Activated CD8-positive, alpha-beta memory T cell treated with anti-CD3 and anti-CD28 coated beads for 48 hours (primary cell): Measurements from ENCODE around the gene KRT76.
"Not testable (repeated sequence)": the region's sequence is repeated elsewhere in the genome, so short reads cannot be mapped to it uniquely, and the experiment has no call there.

Source experiments
- DNase-seq, 3 experiments: peaks; one replicate each; pipeline ENCODE4 v3.0.0-alpha.2; 2020; ENCODE audit warnings: low read depth in 2 of 3, low spot score in 2 of 3

The KRT76 gene

DNA sequence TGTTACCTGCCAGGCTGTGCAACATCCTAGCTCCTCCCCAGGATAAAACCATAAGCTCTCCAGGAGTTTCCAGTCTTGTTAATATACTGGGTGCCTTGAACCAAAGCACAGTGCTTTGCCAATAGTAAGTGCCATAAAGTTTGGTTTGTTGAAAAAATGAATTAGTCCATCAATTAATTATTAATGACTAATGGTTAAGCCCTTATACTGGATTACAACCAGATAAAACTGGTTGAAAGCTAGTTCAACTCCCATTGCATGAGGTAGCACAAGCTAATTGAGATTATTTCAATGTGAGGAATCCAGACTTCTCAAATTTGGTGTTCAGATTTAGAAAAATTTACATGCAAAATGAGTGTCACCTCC is 20.4 kb upstream of the KRT76 start:
- DNase-seq, result no peak

GRCh38 chr12:52796839-52797528 is 19.8 kb upstream of the KRT76 start:
- DNase-seq, result no peak

DNA sequence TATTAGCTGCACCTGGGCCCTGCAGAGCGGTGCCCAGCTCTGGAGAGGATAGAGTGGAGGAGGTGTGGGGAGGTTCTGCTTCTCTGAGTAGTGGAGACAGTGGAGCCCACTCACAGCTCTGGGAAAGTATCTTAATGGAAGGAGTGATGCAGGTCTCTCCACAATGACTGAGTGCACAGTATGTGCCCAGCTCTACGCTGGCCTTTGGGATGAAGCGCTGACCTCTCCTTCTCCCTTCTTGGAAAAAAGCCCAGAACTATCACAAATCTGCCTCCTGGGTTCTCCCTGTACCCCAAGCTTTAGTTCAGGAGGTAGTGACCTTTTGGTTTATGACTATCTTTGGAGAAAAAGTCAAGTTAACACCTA is 19.3 kb upstream of the KRT76 start:
- DNase-seq, result no peak

DNA sequence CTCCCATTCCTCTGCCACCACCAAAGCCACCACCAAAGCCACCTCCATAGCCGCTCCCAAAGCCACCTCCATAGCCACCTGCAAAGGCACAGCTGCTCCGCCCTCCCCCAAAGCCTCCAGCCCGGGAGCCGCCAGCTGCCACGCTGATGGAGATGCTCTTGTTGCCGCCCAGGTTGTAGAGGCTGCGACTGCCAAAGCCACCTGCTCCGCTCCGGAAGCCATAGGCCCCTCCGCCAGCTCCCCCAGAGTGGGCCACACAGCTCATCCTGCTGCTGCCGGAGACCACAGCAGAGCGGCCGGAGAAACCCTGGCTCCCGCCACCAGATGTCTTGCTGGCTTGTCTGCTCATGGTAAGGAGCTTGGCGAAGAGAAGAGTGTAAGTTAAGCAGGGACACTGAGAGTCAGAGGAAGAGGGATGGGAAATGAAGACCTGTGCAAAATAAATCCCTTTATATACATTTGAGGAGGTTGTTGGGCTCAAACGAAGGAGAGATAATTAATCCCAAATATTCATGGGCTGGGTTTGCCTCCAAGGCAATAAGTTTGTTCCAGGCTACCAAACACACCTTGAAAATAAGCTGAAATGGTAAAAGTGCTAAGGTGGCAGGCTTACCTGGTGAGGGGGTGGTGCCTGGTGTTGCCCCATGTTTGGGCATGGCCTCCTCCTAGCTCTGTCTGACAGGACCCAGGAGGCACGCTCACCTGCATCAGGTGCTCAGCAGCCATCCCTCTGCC is 18.7 kb upstream of the KRT76 start, which contains the start of gene KRT3:
Gene KRT3, minus strand, starts transcription at position 424 of the 735 bp plus-strand sequence. Its CDS starts 75 bp downstream, at position 349.
- DNase-seq, result no peak

- not testable (repeated sequence) for DNase-seq
Measured at GRCh38 chr12:52795332-52795674, 18.2 kb upstream of the KRT76 start.

- no peak for DNase-seq
Measured at GRCh38 chr12:52794479-52795331, 17.6 kb upstream of the KRT76 start.

DNA sequence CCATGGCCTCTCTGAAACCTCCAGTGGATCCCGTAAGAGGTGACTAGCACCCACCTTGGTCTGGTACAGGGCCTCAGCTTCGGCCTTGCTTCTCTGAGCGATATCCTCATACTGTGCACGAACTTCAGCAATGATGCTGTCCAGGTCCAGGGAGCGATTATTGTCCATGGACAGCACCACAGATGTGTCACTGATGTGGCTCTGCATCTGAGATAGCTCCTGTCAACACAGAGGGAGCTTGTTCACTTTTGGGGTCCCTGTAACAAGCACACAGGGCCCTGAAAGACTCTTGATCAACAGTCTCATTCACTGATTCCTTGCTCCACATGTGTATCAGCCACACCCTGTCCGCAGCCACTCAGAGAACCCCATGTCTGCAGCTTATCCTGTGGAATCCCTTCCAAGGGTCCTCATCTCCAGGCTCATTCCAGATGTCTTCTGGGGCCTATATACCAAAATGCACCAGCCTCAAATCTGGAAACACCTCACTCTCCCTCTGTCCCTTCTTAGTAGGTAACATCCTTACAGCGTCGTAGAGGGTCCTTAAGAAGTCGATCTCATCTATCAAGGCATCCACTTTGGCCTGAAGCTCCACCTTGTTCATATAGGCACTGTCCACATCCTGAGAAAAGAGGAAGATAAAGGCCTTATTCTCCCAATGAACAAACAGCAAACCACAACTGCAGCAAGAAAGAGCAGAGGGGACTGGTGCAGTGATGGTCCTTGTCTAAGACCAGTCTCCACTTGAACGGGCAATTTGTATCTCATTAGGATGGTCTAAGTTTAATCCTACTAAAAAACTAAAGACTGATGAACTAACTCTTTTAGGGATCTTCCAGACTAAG is 15.3 kb upstream of the KRT76 start:
- DNase-seq, result no peak

GRCh38 chr12:52791271-52792184 is 14.4 kb upstream of the KRT76 start:
- no peak for DNase-seq

- DNase-seq, result no peak
Measured at GRCh38 chr12:52790427-52791270, 13.5 kb upstream of the KRT76 start.

- DNase-seq, result no peak
Measured at GRCh38 chr12:52789637-52790426, 12.7 kb upstream of the KRT76 start.

- DNase-seq, result no peak
Measured at GRCh38 chr12:52788876-52789636, 11.9 kb upstream of the KRT76 start.

DNA sequence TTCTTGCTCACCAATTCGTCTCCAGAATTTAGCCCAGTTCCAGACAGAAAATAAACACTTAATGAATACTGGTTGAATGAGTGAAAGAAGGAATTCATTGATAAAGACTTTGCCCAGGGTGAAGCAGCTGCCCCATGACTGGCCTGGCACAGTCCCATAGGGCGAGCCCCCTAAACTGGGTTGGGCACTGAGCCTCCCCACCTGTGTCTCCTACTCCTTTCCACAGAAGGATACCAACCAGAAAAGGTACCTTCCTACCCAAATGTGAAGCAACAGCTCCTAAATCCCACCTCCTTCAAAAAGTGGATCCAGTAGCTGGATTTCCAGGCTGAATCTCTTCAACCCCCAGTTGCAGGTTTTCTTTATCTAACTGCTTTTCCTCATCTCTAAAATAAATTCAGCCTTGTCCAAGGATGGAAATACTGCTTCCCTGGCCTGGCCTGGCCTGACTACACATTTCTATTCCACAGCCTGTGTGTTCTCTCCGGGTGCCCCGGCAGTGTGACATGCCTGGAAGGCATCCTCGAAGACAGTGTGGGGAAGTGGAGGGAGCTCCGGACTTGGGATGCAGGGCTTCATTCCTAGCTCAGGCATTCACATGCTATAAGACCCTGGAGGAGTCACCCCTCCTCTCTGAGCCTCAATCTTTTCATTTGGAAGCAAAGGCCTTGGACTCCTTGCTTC is 11.2 kb upstream of the KRT76 start:
- DNase-seq, result no peak

DNA sequence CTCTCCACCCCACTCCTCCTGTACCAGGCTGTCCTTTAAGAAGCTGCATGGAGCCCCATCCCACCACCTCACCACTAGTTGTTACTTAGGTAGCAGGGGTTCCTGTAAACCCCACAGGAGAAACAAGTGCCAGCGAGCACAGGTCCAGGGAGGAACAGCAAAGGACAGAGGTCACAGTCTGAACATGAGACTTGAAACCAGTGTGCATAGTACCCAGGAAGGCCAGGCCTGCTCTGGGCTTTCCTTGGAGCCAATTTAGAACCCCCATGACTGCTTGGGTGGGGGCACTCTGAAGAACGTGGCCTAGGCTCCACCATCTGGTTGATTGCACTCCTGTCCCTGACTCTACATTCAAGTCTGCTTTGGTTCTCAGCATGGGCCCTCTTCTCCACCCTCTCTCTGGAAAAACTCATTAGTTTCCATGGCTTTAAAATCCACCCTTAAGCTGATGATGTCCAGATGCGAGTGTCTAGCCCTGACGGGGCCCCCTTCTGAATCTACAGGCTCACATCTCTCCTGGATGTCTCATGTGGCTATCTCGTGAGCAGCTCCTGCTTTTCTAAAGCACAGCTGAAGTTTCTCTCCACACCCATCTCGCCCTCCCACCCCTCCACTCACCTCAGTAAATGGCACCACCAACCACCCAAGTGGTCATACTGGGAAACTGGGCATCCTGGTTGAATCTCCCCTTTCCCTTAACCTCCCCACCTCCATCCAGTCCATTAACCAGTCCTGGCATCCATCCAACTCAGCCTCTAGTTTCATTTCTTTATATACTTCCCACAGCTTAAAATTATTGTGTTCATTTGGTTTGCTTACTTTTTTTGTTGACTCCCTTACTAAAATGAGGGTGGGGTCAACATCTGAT is 10.4 kb upstream of the KRT76 start:
- DNase-seq, result no peak

DNA sequence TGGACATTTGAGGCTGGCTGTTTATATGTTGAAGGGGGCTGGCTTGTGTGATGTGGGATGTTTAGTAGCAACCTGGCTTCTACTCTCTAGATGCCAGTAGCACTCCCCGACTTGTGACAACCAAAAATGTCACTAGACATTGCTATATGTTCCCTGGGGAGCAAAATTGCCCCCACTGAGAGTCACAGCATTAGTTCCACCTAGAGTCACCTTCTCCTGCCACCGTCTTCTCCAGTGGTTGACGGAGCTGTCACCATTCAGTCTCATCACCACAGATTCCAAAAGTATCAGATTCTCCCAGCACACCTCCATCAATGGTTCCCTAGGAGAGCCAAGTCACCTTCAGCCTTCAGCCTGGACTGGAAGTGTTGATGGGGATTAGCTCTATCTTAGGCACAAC is 7.8 kb upstream of the KRT76 start:
- no peak for DNase-seq

GRCh38 chr12:52783563-52784316 is 6.6 kb upstream of the KRT76 start:
- no peak for DNase-seq
